ENCODE results near the gene PIK3C3.

PIK3C3 gene

GRCh38 chr18:42080340-42080739, 125.3 kb downstream of the PIK3C3 start:
- no peak overlapping the region for H3K27ac ChIP-seq (ENCODE audit: extremely low read depth, low read depth, low read length)
- H3K4me1 ChIP-seq (ENCODE audit: control insufficient read depth, insufficient read depth, low read length) = no peaks in the 10 kb centered on the region
- ChIA-PET POLR2A (no interaction called here), CTCF (no interaction called here)
- peaks cover 7 to 12% of the 10 kb centered on the region in 2 experiments for H3K36me3 ChIP-seq (ENCODE audit: control insufficient read depth in 2 of 2, insufficient read depth in 1 of 2, low read length in 2 of 2)
- TF ChIP-seq ZBTB1 (tag by site-specific recombination; IDR thresholded peaks at IDR 0.05) = no peak
- TF ChIP-seq ZNF600 (tag by site-specific recombination; IDR thresholded peaks at IDR 0.05) = no peak
- TF ChIP-seq ZNF513 (tag by site-specific recombination; IDR thresholded peaks at IDR 0.05) = no peak
- no peak for TF ChIP-seq ZNF26 (tag by site-specific recombination; IDR thresholded peaks at IDR 0.05)
- no peak for TF ChIP-seq ZNF707 (tag by site-specific recombination; IDR thresholded peaks at IDR 0.05)
- TF ChIP-seq ATF2 (tag by site-specific recombination; IDR thresholded peaks at IDR 0.05; ENCODE audit: low read depth) = no peak
- no peak for TF ChIP-seq ZNF660 (tag by site-specific recombination; IDR thresholded peaks at IDR 0.05)
- TF ChIP-seq HOXD13 (CRISPR knock-in tag; IDR thresholded peaks at IDR 0.05; ENCODE audit: borderline replicate concordance) = no peak
- no peak for TF ChIP-seq ZNF223 (tag by site-specific recombination; IDR thresholded peaks at IDR 0.05)
- TF ChIP-seq ZXDB (tag by site-specific recombination; IDR thresholded peaks at IDR 0.05) = no peak
- no peak for TF ChIP-seq ZNF2 (tag by site-specific recombination; IDR thresholded peaks at IDR 0.05)
- TF ChIP-seq ZBTB48 (tag by site-specific recombination; IDR thresholded peaks at IDR 0.05) = no peak
- no peak for TF ChIP-seq ZSCAN5A (tag by site-specific recombination; IDR thresholded peaks at IDR 0.05)
- H3K9me3 ChIP-seq (ENCODE audit: control insufficient read depth, insufficient read depth, low read depth, low read length) = no peaks in the 10 kb centered on the region
- H3K4me3 ChIP-seq (ENCODE audit: low read depth, low read length) = no peak overlapping the region

- CTCF ChIA-PET = interaction anchor here (1.2 to 2.5 kb wide), 2 partner anchors 9 to 31 kb away, joined by 4 to 9 read pairs; no protein-coding TSS in a partner anchor
- Histone ChIP-seq H3K4me3 (ENCODE audit: low read depth, low read length) (no peak overlapping the region), H3K9me3 (ENCODE audit: control insufficient read depth, insufficient read depth, low read depth, low read length) (no peaks in the 10 kb centered on the region), H3K4me1 (ENCODE audit: control insufficient read depth, insufficient read depth, low read length) (no peaks in the 10 kb centered on the region), H3K36me3 (ENCODE audit: control insufficient read depth in 2 of 2, insufficient read depth in 1 of 2, low read length in 2 of 2) (peaks cover 5 to 7% of the 10 kb centered on the region in 2 experiments), H3K27ac (ENCODE audit: extremely low read depth, low read depth, low read length) (no peak overlapping the region)
- POLR2A ChIA-PET = no interaction called here
- TF ChIP-seq ZNF777 (tag by site-specific recombination; IDR thresholded peaks at IDR 0.05; ENCODE audit: borderline replicate concordance) (no peak), GLI2 (tag by site-specific recombination; IDR thresholded peaks at IDR 0.05; ENCODE audit: borderline replicate concordance, low read depth) (no peak), ZBTB20 (tag by site-specific recombination; IDR thresholded peaks at IDR 0.05) (no peak), PRDM2 (tag by site-specific recombination; IDR thresholded peaks at IDR 0.05; ENCODE audit: borderline replicate concordance) (no peak), ZNF654 (tag by site-specific recombination; IDR thresholded peaks at IDR 0.05; ENCODE audit: low read depth) (no peak), ZNF416 (tag by site-specific recombination; IDR thresholded peaks at IDR 0.05) (no peak), SP7 (tag by site-specific recombination; IDR thresholded peaks at IDR 0.05) (no peak), ZXDB (tag by site-specific recombination; IDR thresholded peaks at IDR 0.05) (no peak), ZNF76 (tag by site-specific recombination; IDR thresholded peaks at IDR 0.05; ENCODE audit: borderline replicate concordance, low read depth) (no peak)
Observed at GRCh38 chr18:42082415-42083234, 127.6 kb downstream of the PIK3C3 start.
